Stimulated activated CD8-positive, alpha-beta memory T cell treated with anti-CD3 and anti-CD28 coated beads, Interleukin-4, amount 100 ng/mL, for 4 hours (primary cell): Measurements from ENCODE around the gene S100A3.
"Not testable (repeated sequence)": the region's sequence is repeated elsewhere in the genome, so short reads cannot be mapped to it uniquely, and the experiment has no call there.

ENCODE experiments used
- DNase-seq, 2 donors: peaks; one replicate each; pipeline ENCODE4 v3.0.0-alpha.2; 2020; ENCODE audit warnings: low read depth in 2 of 2, low spot score in 1 of 2

S100A3 gene, protein sequence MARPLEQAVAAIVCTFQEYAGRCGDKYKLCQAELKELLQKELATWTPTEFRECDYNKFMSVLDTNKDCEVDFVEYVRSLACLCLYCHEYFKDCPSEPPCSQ

DNA sequence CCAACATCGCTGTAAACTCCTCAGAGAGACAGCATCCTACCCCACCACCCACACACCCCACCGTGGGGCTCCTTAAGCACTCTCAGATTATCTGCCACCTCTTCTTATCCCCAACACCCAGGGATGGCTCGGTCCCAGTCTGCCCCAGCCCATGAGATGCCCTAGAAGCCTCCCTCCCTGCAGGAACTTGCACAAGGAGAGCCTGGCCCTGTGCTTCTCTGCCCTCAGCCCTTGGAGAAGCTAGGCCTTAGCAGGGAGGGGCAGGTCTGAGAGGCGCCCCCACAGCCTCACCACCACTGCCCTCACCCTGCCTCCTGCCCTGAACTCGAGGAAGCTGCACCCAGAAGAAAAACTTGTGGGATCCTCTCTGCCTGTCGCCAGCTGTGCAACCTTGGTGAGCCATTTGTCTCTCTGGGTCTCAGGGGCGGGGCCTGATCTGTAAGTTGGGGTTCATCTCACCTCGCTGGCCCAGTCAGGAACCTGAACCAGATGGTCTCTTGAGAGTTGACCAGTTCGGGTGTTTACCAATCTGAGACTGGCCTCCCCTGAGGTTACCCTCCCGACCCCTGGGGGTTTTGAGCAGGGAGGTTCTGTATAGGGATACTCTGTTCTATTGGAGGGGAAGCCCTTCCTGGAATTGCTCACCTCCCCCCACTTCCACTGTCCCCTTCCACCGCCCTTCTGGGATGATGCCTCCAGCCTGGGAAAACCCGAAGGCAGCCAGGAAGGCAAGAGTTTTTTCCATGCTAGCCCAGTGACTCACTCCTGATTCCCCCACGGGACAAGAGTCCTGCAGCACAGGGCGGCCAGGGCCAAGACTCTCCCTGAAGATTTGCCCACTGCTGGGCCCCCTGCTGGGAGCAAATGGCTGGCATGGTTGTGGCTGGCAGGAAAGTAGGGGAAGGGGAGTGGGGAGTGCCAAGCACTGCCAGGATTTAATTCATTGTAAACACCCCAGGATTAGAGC lies at the start of gene S100A3:
S100A3 (minus strand) TSS at position 537 of the 967 bp plus-strand sequence. CDS start 773 bp downstream, outside the sequence.
- DNase-seq, result no peak

DNA sequence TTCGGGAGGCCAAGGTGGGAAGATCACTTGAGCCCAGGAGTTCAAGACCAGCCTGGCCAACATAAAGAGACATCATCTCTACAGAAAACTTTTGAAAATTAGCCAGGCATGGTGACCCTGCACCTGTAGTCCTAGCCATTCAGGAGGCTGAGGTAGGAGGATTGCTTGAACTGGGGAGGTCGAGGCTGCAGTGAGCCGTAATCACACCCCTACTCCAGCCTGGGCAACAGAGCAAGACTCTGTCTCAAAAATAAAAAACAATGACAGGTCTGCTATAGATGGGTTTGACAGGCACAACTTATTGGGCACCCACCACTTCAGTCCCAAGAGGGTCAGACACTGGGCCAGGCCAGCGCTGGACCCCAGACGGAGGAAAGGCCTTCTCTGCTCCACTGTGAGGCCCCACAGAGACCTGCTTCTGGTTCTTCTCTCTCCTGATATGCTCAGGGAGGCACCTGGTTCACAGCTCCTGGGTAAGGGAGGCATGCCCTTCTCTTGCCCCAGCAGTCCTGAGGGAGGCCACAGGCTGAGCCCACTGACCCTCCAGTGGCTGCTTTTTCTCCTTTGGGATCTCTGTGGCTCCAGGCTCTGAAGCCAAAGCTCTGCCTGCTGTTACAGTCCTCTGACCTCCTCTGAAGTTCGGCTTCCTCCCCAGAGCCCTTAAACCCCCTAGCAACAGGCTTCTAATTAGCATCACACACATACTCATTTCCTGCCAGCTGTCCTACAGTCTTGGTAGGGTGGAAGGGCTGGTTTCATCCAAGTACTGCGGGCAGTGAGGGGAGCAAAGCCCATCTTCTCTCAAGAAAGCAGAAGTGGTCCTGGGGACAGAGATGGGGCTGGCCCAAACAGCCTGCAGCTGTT lies 49.5 kb upstream of the S100A3 start:
- no peak for DNase-seq

DNA sequence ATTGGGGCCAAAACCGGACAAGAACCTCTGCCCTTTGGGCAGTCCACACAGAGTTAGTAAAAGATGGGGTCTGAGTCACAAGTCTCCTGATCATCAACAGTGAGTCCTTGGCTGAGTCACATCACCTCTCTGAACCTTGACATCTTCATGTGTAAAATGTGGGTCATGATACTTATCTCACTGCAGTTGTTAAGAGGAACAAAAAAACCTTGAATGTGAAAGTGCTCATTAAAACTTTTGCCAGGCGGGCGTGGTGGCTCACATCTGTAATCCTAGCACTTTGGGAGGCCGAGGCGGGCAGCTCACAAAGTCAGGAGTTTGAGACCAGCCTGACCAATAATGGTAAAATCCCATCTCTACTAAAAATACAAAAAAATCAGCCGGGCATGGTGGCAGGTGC lies 48.1 kb upstream of the S100A3 start:
- DNase-seq, result no peak

DNA sequence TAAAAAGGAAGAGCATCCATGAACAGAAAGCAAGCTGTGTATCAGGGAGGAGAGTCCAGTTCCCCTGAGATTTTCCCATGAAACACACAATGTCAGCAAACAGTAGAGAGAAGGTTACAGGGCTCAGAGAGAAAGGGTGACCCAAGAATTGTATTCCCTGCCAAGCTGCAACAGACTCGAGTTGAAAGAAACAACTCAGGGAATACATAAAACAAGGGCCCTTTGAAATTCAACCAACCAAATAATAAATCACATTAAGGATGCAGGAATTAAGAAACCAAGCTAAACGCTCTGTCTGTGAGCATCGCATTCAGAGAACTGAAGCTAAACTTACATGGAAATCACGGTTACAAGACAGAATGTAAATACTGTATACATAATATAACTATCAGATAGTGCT lies 43.7 kb upstream of the S100A3 start:
- no peak for DNase-seq

DNA sequence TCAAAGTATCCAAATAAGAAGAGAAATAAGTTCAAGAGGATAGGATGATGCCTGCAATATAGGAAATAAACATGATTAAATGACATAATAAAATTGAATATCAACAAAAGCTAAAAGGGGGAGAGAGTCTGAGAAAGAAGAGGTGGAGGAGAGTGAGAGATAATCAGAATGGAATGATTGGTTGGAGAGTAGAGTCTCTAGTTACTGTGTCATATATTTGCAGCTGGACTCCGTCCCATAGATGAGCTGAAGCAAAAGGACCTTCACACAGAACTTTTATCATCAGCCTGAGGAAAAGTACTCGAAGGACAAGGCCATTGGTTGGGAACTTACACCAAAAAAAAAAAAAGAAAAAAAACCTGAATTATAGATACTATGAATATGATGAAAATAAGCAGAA lies 39.4 kb upstream of the S100A3 start:
- no peak for DNase-seq

DNA sequence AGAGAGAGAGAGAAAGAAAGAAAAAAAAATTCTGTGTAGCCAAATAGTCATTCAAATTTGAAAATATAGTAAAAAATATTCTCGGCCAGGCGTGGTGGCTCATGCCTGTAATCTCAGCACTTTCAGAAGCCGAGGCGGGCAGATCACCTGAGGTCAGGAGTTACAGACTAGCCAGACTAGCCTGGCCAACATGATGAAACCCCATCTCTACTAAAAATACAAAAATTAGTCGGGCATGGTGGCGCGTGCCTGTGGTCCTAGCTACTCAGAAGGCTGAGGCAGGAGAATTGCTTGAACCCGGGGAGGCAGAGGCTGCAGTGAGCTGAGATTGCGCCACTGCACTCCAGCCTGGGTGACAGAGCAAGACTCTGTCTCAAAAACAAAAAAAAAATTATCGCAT lies 39.0 kb upstream of the S100A3 start:
- not testable (repeated sequence) for DNase-seq

DNA sequence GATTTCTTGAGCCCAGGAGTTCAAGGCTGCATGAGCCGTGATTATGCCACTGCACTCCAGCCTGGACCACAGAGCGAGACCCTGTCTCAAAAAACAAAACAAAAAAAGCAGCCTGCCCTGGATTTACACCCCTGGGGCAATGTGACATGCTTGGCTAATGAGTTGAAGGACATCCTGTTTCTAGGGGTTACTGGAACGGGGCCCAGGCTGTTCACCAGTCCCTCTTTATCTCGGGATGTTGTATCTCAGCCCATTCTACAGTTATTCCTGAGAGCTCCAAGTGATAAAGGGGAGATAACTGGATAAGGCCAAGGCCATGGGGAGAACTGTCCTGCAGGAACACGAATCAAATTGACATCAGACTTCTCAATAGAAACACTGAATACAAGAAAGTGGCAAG lies 38.3 kb upstream of the S100A3 start:
- no peak for DNase-seq

DNA sequence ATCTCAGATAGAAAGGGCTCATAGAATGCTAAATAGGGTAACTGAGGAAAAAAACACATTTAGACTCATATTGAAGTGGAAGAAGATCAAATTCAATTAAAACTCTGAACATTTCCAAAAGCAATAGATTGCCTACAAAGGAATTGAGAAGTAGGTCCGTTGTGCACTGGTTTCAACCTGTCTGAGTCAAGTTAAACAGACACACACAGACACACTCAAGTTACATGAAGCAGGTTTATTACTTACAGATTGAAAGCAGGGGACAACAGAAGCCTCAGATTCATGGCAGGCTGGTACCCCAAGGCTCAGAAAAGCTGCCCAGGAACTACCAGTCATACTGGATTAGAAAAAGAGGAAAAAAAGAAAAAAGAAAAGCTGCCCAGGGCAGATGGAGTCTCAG lies 37.3 kb upstream of the S100A3 start:
- DNase-seq, result no peak

DNA sequence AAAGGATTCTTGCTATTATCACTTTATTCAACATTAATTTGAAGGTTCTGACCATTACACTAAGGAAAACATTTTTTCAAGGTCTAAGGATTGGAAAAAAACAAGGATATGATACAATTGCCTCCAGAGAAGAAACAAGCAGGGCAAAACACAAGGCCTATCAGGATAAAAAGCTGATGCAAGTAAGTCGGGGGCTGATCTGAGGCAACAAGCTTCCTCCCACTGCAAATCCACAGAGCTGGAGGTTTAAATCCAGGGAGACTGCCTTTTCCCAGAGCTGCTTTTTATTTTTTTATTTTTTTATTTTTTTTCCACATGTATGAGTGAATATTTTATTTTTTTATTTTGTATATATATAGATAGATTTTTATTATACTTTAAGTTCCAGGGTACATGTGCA lies 35.9 kb upstream of the S100A3 start:
- DNase-seq, result no peak

DNA sequence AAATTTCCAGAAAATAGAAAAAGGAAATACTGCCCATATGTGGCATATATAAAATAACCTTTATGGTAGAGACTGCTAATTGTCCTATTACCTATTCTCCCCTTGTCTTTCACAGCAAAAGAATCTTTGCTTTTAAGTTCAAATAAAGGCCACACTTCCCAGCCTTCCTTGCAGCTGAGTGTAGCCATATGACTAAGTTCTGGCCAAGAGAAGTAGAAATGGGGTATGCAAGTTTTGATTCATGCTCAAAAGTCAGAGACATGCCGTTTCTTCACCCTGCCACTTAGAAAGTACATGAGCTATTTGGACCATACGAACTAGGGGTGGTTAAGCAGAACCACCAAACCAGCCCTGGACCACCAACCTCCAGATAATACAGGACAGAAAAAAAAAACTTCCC lies 34.9 kb upstream of the S100A3 start:
- DNase-seq, result no peak

DNA sequence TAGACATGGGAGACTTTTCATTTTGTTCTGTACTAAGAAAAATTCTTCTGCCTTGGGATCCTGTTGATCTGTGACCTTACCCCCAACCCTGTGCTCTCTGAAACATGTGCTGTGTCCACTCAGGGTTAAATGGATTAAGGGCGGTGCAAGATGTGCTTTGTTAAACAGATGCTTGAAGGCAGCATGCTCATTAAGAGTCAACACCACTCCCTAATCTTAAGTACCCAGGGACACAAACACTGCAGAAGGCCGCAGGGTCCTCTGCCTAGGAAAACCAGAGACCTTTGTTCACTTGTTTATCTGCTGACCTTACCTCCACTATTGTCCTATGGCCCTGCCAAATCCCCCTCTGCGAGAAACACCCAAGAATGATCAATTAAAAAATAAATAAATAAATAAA lies 34.5 kb upstream of the S100A3 start:
- not testable (repeated sequence) for DNase-seq

DNA sequence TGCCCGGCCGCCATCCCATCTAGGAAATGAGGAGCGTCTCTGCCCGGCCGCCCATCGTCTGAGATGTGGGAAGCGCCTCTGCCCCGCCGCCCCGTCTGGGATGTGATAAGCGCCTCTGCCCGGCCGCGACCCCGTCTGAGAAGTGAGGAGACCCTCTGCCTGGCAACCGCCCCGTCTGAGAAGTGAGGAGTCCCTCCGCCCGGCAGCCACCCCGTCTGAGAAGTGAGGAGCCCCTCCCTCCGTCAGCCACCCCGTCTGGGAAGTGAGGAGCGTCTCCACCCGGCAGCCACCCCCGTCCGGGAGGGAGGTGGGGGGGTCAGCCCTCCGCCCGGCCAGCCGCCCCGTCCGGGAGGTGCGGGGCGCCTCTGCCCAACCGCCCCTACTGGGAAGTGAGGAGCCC lies 33.8 kb upstream of the S100A3 start:
- DNase-seq, result not testable (repeated sequence)

DNA sequence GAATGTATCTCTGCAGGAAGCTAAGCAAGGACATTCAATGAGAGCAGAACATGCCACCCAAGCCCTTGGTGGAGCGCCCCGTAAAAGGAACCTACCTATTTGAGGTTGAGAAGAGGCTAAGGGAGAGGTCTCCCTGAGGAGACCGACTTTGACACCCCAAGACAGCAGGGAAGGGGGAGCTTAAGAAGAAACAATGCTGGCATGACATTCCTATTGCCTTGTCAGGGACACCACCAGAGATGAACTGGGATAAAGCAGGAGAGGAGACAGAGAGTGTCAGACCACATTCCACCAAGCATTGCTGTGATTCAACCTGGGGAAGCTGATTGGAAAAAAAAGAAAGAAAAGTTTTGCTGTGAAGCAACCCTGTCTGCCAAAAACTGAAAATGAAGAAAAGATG lies 29.9 kb upstream of the S100A3 start:
- no peak for DNase-seq

DNA sequence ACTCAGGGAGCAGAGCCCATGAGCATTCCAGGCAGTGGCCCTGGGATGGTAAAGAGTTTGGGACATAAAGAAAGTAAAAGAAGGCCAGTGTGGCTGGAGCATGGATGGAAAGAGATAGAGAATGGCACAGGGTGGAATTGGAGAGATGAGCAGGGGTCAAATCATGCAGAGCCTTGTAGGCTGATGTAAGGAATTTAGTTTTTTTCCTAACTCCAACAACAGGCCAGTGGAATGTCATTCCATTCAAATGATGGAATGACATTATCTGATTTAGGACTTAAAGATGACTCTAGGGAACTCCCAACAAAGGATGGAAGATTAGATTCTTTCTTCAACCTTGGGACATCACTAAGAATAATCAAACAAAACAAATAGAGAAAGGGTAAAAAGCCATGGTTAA lies 29.4 kb upstream of the S100A3 start:
- DNase-seq, result no peak

DNA sequence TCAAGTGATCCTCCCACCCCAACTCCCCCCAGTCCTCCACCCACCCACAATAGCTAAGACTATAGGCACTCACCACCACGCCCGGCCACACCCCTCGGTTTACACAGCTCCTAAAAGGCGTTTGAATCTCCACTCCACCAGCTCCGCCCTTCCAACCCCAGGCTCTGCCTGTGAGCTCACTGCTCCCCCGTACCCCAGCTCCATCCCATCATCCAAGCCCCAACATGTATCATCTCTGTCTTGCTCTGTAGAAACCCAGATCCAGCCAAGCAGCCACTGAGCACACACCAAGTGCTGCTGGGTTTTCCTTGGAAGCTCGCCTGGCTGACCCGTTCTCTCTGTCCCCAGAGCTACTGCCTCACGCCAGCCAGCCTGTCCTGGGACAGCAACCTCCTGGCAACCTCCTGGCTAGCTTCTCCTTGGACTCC lies 28.6 kb upstream of the S100A3 start:
- no peak for DNase-seq

DNA sequence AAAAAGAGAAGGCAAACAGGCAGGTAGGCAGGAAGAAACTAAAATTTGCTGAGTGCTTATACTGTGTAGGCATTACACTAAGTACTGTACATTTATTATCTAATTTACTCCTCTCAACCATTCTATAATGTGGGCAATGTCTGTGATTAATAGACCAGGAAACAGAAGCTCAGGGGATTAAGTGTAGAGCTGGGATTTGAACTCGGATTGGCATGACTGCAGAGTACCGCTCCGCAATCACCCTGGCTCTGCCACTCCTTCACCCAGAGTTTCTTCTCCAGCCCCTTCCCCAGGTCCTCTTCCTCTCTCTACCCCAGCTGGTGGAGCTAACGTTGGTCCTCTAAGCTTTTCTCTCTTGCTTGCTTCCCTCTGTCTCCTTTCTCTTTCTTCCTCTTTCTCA lies 28.1 kb upstream of the S100A3 start:
- DNase-seq, result no peak

DNA sequence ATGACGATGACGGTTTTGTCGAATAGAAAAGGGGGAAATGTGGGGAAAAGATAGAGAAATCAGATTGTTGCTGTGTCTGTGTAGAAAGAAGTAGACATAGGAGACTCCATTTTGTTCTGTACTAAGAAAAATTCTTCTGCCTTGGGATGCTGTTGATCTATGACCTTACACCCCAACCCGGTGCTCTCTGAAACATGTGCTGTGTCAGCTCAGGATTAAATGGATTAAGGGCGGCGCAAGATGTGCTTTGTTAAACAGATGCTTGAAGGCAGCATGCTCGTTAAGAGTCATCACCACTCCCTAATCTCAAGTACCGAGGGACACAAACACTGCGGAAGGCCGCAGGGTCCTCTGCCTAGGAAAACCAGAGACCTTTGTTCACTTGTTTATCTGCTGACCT lies 26.4 kb upstream of the S100A3 start:
- DNase-seq, result not testable (repeated sequence)

DNA sequence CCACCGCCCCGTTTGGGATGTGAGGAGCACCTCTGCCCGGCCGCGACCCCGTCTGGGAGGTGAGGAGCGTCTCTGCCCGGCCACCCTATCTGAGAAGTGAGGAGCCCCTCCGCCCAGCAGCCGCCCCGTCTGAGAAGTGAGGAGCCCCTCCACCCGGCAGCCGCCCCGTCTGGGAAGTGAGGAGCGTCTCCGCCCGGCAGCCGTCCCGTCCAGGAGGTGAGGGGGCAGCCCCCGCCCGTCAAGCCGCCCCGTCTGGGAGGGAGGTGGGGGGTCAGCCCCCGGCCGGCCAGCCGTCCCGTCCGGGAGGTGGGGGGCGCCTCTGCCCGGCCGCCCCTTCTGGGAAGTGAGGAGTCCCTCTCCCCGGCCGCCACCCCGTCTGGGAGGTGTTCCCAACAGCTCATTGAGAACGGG lies 26.0 kb upstream of the S100A3 start:
- not testable (repeated sequence) for DNase-seq

DNA sequence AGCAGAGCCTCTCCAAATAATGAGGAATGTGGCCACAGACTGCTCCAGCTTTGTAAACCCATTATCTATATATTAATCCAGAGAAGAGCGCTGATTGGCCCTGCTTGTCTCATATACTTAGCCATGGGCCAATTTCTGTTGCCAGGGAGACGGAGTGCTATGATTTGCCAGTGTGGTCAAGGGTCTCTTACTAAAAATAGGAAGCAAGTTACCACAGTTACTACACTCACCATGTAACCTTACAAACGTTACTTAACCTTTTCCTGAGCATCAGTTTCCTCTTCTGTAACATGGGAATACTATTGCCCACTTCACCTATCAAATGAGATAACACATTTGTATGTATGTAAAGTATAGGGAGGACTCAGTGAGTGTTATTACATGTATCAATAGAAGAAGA lies 24.3 kb upstream of the S100A3 start:
- DNase-seq, result no peak

DNA sequence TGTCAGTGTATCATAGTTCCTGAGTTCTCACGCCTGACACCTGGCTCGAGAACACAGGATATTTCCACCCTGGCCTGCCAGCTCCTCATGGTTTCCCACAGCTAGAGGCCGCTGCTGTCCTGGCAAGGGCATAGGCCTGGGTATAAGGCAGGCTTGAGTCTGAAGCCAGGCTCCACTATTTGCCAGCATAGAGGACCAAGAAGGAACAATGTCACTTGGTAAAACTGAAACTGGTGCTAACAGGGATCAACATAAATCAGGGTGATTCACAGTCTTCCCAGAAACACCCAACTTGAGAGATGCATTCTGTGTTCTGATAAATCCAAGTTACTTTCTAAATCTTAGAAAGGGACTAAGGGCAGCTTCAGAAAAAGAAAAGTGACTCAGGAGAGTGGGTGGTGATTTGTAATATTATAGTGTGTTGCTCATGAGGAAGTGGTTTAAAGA lies 23.5 kb upstream of the S100A3 start:
- no peak for DNase-seq

DNA sequence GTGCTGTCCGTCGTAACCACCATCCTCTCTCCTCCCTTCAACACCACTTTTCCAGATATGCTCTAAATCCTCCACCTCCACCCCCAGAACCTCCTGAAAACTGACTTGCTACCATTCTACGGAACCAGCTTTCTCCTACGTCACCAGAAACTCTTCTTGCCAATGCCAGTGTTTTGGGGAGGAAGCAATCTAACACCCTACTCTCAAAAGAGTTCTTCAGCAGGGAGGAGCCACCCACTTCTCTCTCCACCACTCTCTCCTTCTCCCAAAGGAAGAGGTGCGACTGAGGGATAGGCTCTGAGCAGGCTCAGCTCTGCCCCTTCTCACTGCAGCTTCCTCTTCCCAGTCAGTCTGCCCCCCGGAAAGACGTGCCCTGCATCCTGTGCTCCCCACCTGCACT lies 22.6 kb upstream of the S100A3 start:
- DNase-seq, result no peak

DNA sequence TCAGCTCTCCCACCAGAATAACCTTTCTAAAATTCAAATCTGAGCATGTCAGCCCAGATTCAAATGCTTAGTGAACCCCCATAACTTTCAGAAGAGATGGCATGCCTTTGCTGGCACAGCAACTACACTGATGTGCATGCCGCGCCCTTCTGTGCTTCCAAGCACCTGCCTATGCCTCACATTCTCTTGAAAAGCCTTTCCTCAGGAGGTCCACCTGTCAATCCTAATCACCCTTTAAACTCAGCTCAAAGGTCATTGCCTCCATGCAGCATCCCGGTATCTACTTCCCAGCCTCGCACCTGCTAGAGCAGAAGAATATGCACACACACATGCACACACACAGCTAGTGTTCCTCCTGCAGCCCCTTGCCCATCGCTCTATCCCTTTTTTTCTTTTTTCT lies 21.8 kb upstream of the S100A3 start:
- no peak for DNase-seq
